Stomach smooth muscle (tissue), 2 donors: ENCODE data around the gene PPFIBP1.
"Not testable (repeated sequence)": the region's sequence is repeated elsewhere in the genome, so short reads cannot be mapped to it uniquely, and the experiment has no call there.

Source experiments
- H3K27ac ChIP-seq: one replicate; pipeline ENCODE4 v1.7.0; 2013; ENCODE audit warnings: mild to moderate bottlenecking, low read length, inconsistent platforms
- H3K27me3 ChIP-seq, 2 donors: one replicate each; pipeline ENCODE4 v1.7.0; 2013; ENCODE audit warnings: low read length in 2 of 2; ENCODE audit not compliant: insufficient read depth in 2 of 2, control insufficient read depth in 1 of 2
- H3K36me3 ChIP-seq, 2 donors: one replicate each; pipeline ENCODE4 v1.7.0; 2013; ENCODE audit warnings: low read length in 2 of 2; ENCODE audit not compliant: control insufficient read depth in 2 of 2, insufficient read depth in 2 of 2
- H3K4me1 ChIP-seq: one replicate; pipeline ENCODE4 v1.7.0; 2013; ENCODE audit warnings: low read length; ENCODE audit not compliant: control insufficient read depth, insufficient read depth
- H3K4me3 ChIP-seq, 2 donors: one replicate each; pipeline ENCODE4 v1.7.0; 2013; ENCODE audit warnings: low read length in 2 of 2
- H3K9ac ChIP-seq, 2 donors: one replicate each; pipeline ENCODE4 v1.7.0; 2013; ENCODE audit warnings: low read length in 2 of 2, mild to moderate bottlenecking in 1 of 2
- H3K9me3 ChIP-seq, 2 donors: one replicate each; pipeline ENCODE4 v1.7.0; 2013; ENCODE audit warnings: low read length in 2 of 2; ENCODE audit not compliant: control insufficient read depth in 2 of 2
- donor health status: healthy.
- donor health status: Pancreatic carcinoma.

Gene PPFIBP1

GRCh38 chr12:27644158-27644845, 120.3 kb downstream of the PPFIBP1 start:
- H3K9ac ChIP-seq, result no peak overlapping the region
- peaks cover 3% of the 10 kb centered on the region for H3K4me1 ChIP-seq
- H3K36me3 ChIP-seq, result peaks cover 5 to 8% of the 10 kb centered on the region in 2 donors
- H3K4me3 ChIP-seq, result no peak overlapping the region
- no peaks in the 10 kb centered on the region for H3K27me3 ChIP-seq
- no peak overlapping the region for H3K27ac ChIP-seq
- H3K9me3 ChIP-seq, result no peaks in the 10 kb centered on the region

- Histone ChIP-seq H3K4me3 (no peak overlapping the region), H3K27me3 (no peaks in the 10 kb centered on the region), H3K4me1 (peaks cover 3% of the 10 kb centered on the region), H3K27ac (no peak overlapping the region), H3K36me3 (peaks cover 5 to 10% of the 10 kb centered on the region in 2 donors), H3K9ac (no peak overlapping the region), H3K9me3 (no peaks in the 10 kb centered on the region)
These were observed 121.7 kb downstream of the PPFIBP1 start for GRCh38 chr12:27645671-27646070.

- Histone ChIP-seq H3K9ac (no peak overlapping the region), H3K27me3 (no peaks in the 10 kb centered on the region), H3K4me3 (no peak overlapping the region), H3K27ac (no peak overlapping the region), H3K4me1 (peaks cover 3% of the 10 kb centered on the region), H3K36me3 (peaks cover 5 to 10% of the 10 kb centered on the region in 2 donors), H3K9me3 (no peaks in the 10 kb centered on the region)
These were observed 122.1 kb downstream of the PPFIBP1 start for GRCh38 chr12:27646149-27646548.

- H3K9ac ChIP-seq, result no peak overlapping the region
- peaks cover 5 to 10% of the 10 kb centered on the region in 2 donors for H3K36me3 ChIP-seq
- no peaks in the 10 kb centered on the region for H3K4me1 ChIP-seq
- no peak overlapping the region for H3K4me3 ChIP-seq
- H3K27me3 ChIP-seq, result no peaks in the 10 kb centered on the region
- H3K27ac ChIP-seq, result no peak overlapping the region
- no peaks in the 10 kb centered on the region for H3K9me3 ChIP-seq
These were observed 126.0 kb downstream of the PPFIBP1 start for GRCh38 chr12:27650011-27650410.

DNA sequence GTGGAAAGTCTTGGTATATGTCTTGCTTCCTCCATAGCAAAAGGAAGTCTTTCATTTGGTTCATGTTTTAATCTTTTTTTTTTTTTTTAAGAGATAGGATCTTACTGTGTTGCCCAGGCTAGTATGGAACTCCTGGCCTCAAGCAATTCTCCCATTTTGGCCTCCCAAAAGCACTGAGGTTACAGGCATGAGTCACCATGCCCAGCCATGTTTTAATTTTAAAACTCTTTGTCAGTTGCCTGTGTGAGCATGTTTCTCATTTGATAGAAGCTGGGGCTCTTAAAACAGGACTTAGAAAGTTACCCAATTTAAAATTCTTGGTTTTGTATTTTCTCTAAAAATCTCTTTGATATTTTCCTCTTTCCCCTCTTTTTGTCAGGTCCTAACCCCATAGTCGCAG, 127.2 kb downstream of the PPFIBP1 start:
- H3K4me3 ChIP-seq, result no peak overlapping the region

DNA sequence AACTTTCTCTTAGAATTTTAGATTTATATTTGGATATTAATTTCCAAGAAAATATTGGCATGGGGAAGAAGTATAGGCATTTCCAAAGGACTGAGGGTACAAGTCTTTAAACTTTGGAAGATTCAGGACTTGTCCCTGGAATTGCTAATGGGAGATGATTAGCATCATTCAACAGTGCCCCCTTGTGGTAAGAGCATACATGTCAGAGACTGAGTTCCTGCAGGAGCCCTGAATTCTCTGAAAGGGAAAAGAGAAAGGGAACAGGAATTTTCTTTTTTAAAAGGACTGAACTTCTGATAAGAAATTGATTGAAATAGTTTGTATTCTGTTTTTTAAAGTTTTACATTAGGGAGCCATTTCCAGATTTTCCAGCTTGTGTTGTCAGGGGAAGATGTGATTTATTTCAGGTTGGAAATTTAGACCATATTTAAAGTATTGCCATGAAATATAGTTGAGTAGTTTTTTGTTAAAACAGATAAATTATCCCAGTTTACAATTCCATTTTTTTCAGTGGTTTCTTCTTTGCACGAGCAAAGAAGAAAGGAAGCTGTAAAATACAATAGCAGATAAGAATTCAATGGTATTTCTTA, 128.3 kb downstream of the PPFIBP1 start:
- Histone ChIP-seq H3K36me3 (peaks cover 3 to 14% of the 10 kb centered on the region in 2 donors), H3K4me1 (no peaks in the 10 kb centered on the region), H3K9ac (no peak overlapping the region), H3K27me3 (no peaks in the 10 kb centered on the region), H3K9me3 (no peaks in the 10 kb centered on the region), H3K4me3 (no peak overlapping the region), H3K27ac (no peak overlapping the region)

More for the DNA sequence above, 127.2 kb downstream of the PPFIBP1 start:
- H3K4me1 ChIP-seq, result no peaks in the 10 kb centered on the region
- no peaks in the 10 kb centered on the region for H3K27me3 ChIP-seq
- H3K9me3 ChIP-seq, result no peaks in the 10 kb centered on the region
- no peak overlapping the region for H3K9ac ChIP-seq
- H3K36me3 ChIP-seq, result peaks cover 3 to 10% of the 10 kb centered on the region in 2 donors
- H3K27ac ChIP-seq, result no peak overlapping the region

DNA sequence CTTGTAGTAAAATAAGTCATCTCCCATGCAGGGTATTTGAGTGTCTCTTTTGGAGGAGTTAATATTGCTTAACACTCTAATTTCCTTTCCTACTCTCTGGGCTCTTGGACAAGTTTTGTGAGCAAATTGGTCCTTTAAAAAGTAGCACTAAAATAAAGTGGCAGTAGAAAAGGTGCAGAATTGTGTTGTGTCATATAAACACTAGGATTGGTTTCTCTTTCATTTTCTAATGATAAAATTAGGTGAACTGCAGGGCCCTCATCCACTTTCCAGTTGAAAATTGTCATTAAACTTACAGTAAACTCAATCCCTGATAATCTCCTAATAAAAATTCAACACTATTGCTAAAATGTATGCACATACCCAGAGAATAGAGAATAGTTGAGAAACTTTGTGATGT, 129.7 kb downstream of the PPFIBP1 start:
- Histone ChIP-seq H3K27ac (no peak overlapping the region), H3K4me3 (no peak overlapping the region), H3K36me3 (peaks cover 3 to 12% of the 10 kb centered on the region in 2 donors), H3K27me3 (no peaks in the 10 kb centered on the region), H3K4me1 (no peaks in the 10 kb centered on the region), H3K9me3 (no peaks in the 10 kb centered on the region), H3K9ac (no peak overlapping the region)

GRCh38 chr12:27655476-27655875, 131.5 kb downstream of the PPFIBP1 start:
- H3K4me1 ChIP-seq, H3K27ac ChIP-seq, H3K4me3 ChIP-seq, H3K27me3 ChIP-seq, H3K36me3 ChIP-seq, H3K9me3 ChIP-seq, H3K9ac ChIP-seq: not testable (repeated sequence)

DNA sequence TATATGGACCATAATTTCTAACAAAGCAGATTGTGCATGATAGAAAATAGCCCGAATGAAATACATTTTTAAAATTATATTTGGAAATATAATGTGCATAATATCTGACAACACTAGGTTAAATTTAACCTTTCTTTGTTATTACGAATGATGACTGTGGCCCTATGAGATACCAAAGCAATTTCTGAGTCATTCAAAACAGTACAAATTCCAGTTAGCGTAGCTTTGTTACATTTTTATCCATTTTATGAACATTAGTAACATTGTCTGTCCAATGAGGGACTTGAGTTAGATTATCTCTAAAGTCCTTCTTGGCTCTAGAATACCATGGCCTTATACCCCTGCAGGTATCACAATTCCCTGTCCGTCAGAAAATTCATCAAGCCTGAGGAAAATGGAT, 133.3 kb downstream of the PPFIBP1 start:
- no peaks in the 10 kb centered on the region for H3K9me3 ChIP-seq
- H3K4me3 ChIP-seq, result no peak overlapping the region
- H3K27me3 ChIP-seq, result no peaks in the 10 kb centered on the region
- no peak overlapping the region for H3K27ac ChIP-seq
- no peak overlapping the region for H3K9ac ChIP-seq
- H3K36me3 ChIP-seq, result peaks cover 10 to 19% of the 10 kb centered on the region in 2 donors
- no peaks in the 10 kb centered on the region for H3K4me1 ChIP-seq

- Histone ChIP-seq H3K27me3 (no peaks in the 10 kb centered on the region), H3K9ac (no peak overlapping the region), H3K4me1 (no peaks in the 10 kb centered on the region), H3K36me3 (peaks cover 22 to 28% of the 10 kb centered on the region in 2 donors), H3K27ac (no peak overlapping the region), H3K4me3 (no peak overlapping the region), H3K9me3 (no peaks in the 10 kb centered on the region)
These were observed 141.7 kb downstream of the PPFIBP1 start for GRCh38 chr12:27665704-27666103.

- Histone ChIP-seq H3K9ac (no peak overlapping the region), H3K9me3 (no peaks in the 10 kb centered on the region), H3K4me1 (no peaks in the 10 kb centered on the region), H3K27me3 (no peaks in the 10 kb centered on the region), H3K36me3 (peaks cover 16 to 20% of the 10 kb centered on the region in 2 donors), H3K4me3 (no peak overlapping the region), H3K27ac (no peak overlapping the region)
These were observed 142.5 kb downstream of the PPFIBP1 start for GRCh38 chr12:27666510-27666909.
